Neuronal stem cell (in vitro differentiated cells): ENCODE results near the gene CTNNB1.

Experiments
- DNase-seq: peaks from one replicate; pipeline ENCODE4 v3.0.0-alpha.2; 2013; ENCODE audit warnings: low spot score
- H2AFZ ChIP-seq: one replicate; pipeline ENCODE4 v1.6.1; 2013; ENCODE audit warnings: mild to moderate bottlenecking, low read length, inconsistent platforms
- H2AK5ac ChIP-seq: 2 replicates; pipeline ENCODE4 v1.6.1; 2013; ENCODE audit warnings: low read depth, mild to moderate bottlenecking, inconsistent platforms, low read length, moderate library complexity, mixed read lengths
- H2BK120ac ChIP-seq: 2 replicates; pipeline ENCODE4 v1.6.1; 2013; ENCODE audit warnings: low read depth, mild to moderate bottlenecking, inconsistent platforms, low read length, moderate library complexity, mixed read lengths
- H2BK12ac ChIP-seq: one replicate; pipeline ENCODE4 v1.6.1; 2013; ENCODE audit warnings: low read length, inconsistent platforms
- H2BK15ac ChIP-seq: 2 replicates; pipeline ENCODE4 v1.6.1; 2013; ENCODE audit warnings: mild to moderate bottlenecking, low read length, inconsistent platforms, mixed read lengths
- H2BK5ac ChIP-seq: one replicate; pipeline ENCODE4 v1.6.1; 2013; ENCODE audit warnings: inconsistent platforms, mild to moderate bottlenecking, low read length, moderate library complexity
- H3K14ac ChIP-seq: one replicate; pipeline ENCODE4 v1.6.1; 2013; ENCODE audit warnings: low read length, inconsistent platforms
- H3K18ac ChIP-seq: 2 replicates; pipeline ENCODE4 v1.6.1; 2013; ENCODE audit warnings: low read length, inconsistent platforms
- H3K23ac ChIP-seq: 2 replicates; pipeline ENCODE4 v1.6.1; 2013; ENCODE audit warnings: low read depth, mild to moderate bottlenecking, mixed read lengths, low read length, inconsistent platforms; ENCODE audit not compliant: poor library complexity
- H3K27ac ChIP-seq: replicated peaks from 3 replicates; pipeline ENCODE4 v1.5.1; 2013; ENCODE audit warnings: low read length, inconsistent platforms
- H3K27me3 ChIP-seq, 3 experiments: 2 replicates each; pipeline ENCODE4 v1.6.1; 2013; ENCODE audit warnings: low read length in 3 of 3, mild to moderate bottlenecking in 2 of 3, inconsistent platforms in 1 of 3, low read depth in 1 of 3, mixed read lengths in 1 of 3, moderate library complexity in 1 of 3; ENCODE audit not compliant: control insufficient read depth in 3 of 3, insufficient read depth in 3 of 3
- H3K36me3 ChIP-seq, 2 donors: replicated peaks in 1 of 2; 2 replicates each; pipeline ENCODE4 v1.6.1; 2013; ENCODE audit warnings: low read length in 2 of 2; ENCODE audit not compliant: control insufficient read depth in 2 of 2, insufficient read depth in 2 of 2
- H3K4ac ChIP-seq: 2 replicates; pipeline ENCODE4 v1.6.1; 2013; ENCODE audit warnings: inconsistent platforms, mild to moderate bottlenecking, low read length, moderate library complexity
- H3K4me1 ChIP-seq, 2 donors: 1 replicate in 1 of 2; 2 replicates in 1 of 2; pipeline ENCODE4 v1.6.1; 2013; ENCODE audit warnings: low read length in 2 of 2, low read depth in 1 of 2; ENCODE audit not compliant: control insufficient read depth in 2 of 2, insufficient read depth in 1 of 2
- H3K4me2 ChIP-seq: one replicate; pipeline ENCODE4 v1.6.1; 2013; ENCODE audit warnings: mild to moderate bottlenecking, low read length, inconsistent platforms; ENCODE audit not compliant: insufficient read depth, poor library complexity, severe bottlenecking
- H3K4me3 ChIP-seq, 2 donors: 2 replicates each; pipeline ENCODE4 v1.5.1; 2013; ENCODE audit warnings: low read length in 2 of 2, mild to moderate bottlenecking in 2 of 2, inconsistent platforms in 1 of 2, moderate library complexity in 1 of 2
- H3K79me1 ChIP-seq: one replicate; pipeline ENCODE4 v1.6.1; 2013; ENCODE audit warnings: low read depth, mild to moderate bottlenecking, inconsistent platforms, low read length, moderate library complexity
- H3K9ac ChIP-seq: one replicate; pipeline ENCODE4 v1.6.1; 2013; ENCODE audit warnings: mild to moderate bottlenecking, low read depth, low read length, inconsistent platforms; ENCODE audit not compliant: poor library complexity
- H3K9me3 ChIP-seq, 2 donors: replicated peaks in 1 of 2; 2 replicates each; pipeline versions ENCODE3 to v1.6.1; 2013; ENCODE audit warnings: low read length in 2 of 2, mild to moderate bottlenecking in 2 of 2, inconsistent platforms in 1 of 2, low read depth in 1 of 2, mixed read lengths in 1 of 2, moderate library complexity in 1 of 2; ENCODE audit not compliant: control insufficient read depth in 2 of 2, insufficient read depth in 1 of 2
- H4K8ac ChIP-seq: one replicate; pipeline ENCODE4 v1.6.1; 2013; ENCODE audit warnings: low read depth, mild to moderate bottlenecking, inconsistent platforms, low read length, moderate library complexity
- H4K91ac ChIP-seq: one replicate; pipeline ENCODE4 v1.6.1; 2013; ENCODE audit warnings: low read length, low read depth, mild to moderate bottlenecking, inconsistent platforms; ENCODE audit not compliant: poor library complexity
- WGBS, 2 donors: extraction: QIAGEN DNeasy Blood & Tissue Kit; methylation state at CpG; one replicate each; pipeline ENCODE4 v1.1.7; 2013; ENCODE audit warnings: missing lambda C conversion rate in 2 of 2, mixed read lengths in 1 of 2; ENCODE audit not compliant: insufficient read length in 2 of 2, insufficient replicate concordance in 1 of 2; ENCODE audit errors: extremely low coverage in 2 of 2; 5-methylcytosine and 5-hydroxymethylcytosine counted together

CTNNB1 gene

GRCh38 chr3:41234823-41235721 is 35.8 kb downstream of the CTNNB1 start:
- Histone ChIP-seq H3K23ac (no peak overlapping the region), H4K91ac (no peak overlapping the region), H3K18ac (no peak overlapping the region), H2BK12ac (no peak overlapping the region), H3K4me2 (no peak overlapping the region), H3K4me1 (peaks cover 6 to 15% of the 10 kb centered on the region in 2 donors), H3K9ac (no peak overlapping the region), H2BK5ac (no peak overlapping the region), H3K4ac (no peak overlapping the region), H2AFZ (no peak overlapping the region), H4K8ac (no peak overlapping the region), H3K9me3 (no peaks in the 10 kb centered on the region), H2BK15ac (no peak overlapping the region), H3K79me1 (no peaks in the 10 kb centered on the region), H3K27ac (no peak overlapping the region), H2BK120ac (no peak overlapping the region), H3K36me3 (peaks cover 28 to 99% of the 10 kb centered on the region in 2 donors), H3K14ac (no peak overlapping the region), H3K4me3 (no peak overlapping the region), H2AK5ac (no peak overlapping the region), H3K27me3 (no peaks in the 10 kb centered on the region)
- DNase-seq = no peak
- no CpG with 5 or more reads among the region's 6 CpGs for WGBS, 2 donors

GRCh38 chr3:41236228-41236627 is 36.9 kb downstream of the CTNNB1 start:
- H3K18ac ChIP-seq = no peak overlapping the region
- no peak overlapping the region for H2BK12ac ChIP-seq
- WGBS, 2 donors = no CpG with 5 or more reads among the region's 2 CpGs
- H3K9me3 ChIP-seq = no peaks in the 10 kb centered on the region
- no peak overlapping the region for H3K14ac ChIP-seq
- no peak overlapping the region for H2AFZ ChIP-seq
- peak; percentile 26 for DNase-seq
- H3K36me3 ChIP-seq = peaks cover 29 to 100% of the 10 kb centered on the region in 2 donors
- H3K4ac ChIP-seq = no peak overlapping the region
- H3K27ac ChIP-seq = no peak overlapping the region
- no peak overlapping the region for H2BK120ac ChIP-seq
- no peak overlapping the region for H2BK15ac ChIP-seq
- no peak overlapping the region for H2BK5ac ChIP-seq
- no peak overlapping the region for H2AK5ac ChIP-seq
- H3K4me1 ChIP-seq = peaks cover 6 to 15% of the 10 kb centered on the region in 2 donors
- H3K79me1 ChIP-seq = no peaks in the 10 kb centered on the region
- H3K23ac ChIP-seq = no peak overlapping the region
- H4K91ac ChIP-seq = no peak overlapping the region
- no peaks in the 10 kb centered on the region for H3K27me3 ChIP-seq
- no peak overlapping the region for H3K4me2 ChIP-seq
- no peak overlapping the region for H3K4me3 ChIP-seq
- H3K9ac ChIP-seq = no peak overlapping the region
- H4K8ac ChIP-seq = no peak overlapping the region

GRCh38 chr3:41237907-41238306 is 38.6 kb downstream of the CTNNB1 start:
- H3K36me3 ChIP-seq = peaks cover 29 to 100% of the 10 kb centered on the region in 2 donors
- no peaks in the 10 kb centered on the region for H3K79me1 ChIP-seq
- H2AK5ac ChIP-seq = no peak overlapping the region
- no peak overlapping the region for H4K8ac ChIP-seq
- no peak overlapping the region for H3K4ac ChIP-seq
- no peak overlapping the region for H2BK12ac ChIP-seq
- no peaks in the 10 kb centered on the region for H3K9me3 ChIP-seq
- no peak overlapping the region for H2BK5ac ChIP-seq
- no CpG with 5 or more reads among the region's 3 CpGs for WGBS, 2 donors
- no peak overlapping the region for H3K27ac ChIP-seq
- no peaks in the 10 kb centered on the region for H3K27me3 ChIP-seq
- H3K9ac ChIP-seq = no peak overlapping the region
- no peak overlapping the region for H2BK15ac ChIP-seq
- no peak overlapping the region for H3K14ac ChIP-seq
- no peak overlapping the region for H3K4me2 ChIP-seq
- H3K4me1 ChIP-seq = peaks cover 6 to 15% of the 10 kb centered on the region in 2 donors
- H2BK120ac ChIP-seq = no peak overlapping the region
- H3K23ac ChIP-seq = no peak overlapping the region
- no peak overlapping the region for H4K91ac ChIP-seq
- H3K4me3 ChIP-seq = no peak overlapping the region
- H2AFZ ChIP-seq = no peak overlapping the region
- no peak overlapping the region for H3K18ac ChIP-seq
- no peak for DNase-seq

GRCh38 chr3:41239587-41239986 is 40.3 kb downstream of the CTNNB1 start:
- H3K4me2 ChIP-seq = no peak overlapping the region
- H3K4me3 ChIP-seq = no peak overlapping the region
- no peaks in the 10 kb centered on the region for H3K79me1 ChIP-seq
- no peak for DNase-seq
- H4K91ac ChIP-seq = no peak overlapping the region
- no peak overlapping the region for H2BK12ac ChIP-seq
- no peak overlapping the region for H3K4ac ChIP-seq
- no peaks in the 10 kb centered on the region for H3K9me3 ChIP-seq
- peaks cover 22 to 98% of the 10 kb centered on the region in 2 donors for H3K36me3 ChIP-seq
- no peaks in the 10 kb centered on the region for H3K27me3 ChIP-seq
- no peak overlapping the region for H2BK5ac ChIP-seq
- H3K18ac ChIP-seq = no peak overlapping the region
- no peak overlapping the region for H4K8ac ChIP-seq
- no peak overlapping the region for H3K23ac ChIP-seq
- H2AK5ac ChIP-seq = no peak overlapping the region
- H3K14ac ChIP-seq = no peak overlapping the region
- no peak overlapping the region for H2AFZ ChIP-seq
- no peak overlapping the region for H2BK15ac ChIP-seq
- no peak overlapping the region for H2BK120ac ChIP-seq
- no peak overlapping the region for H3K9ac ChIP-seq
- no CpG with 5 or more reads among the region's 2 CpGs for WGBS, 2 donors
- no peak overlapping the region for H3K27ac ChIP-seq
- peaks cover 4 to 15% of the 10 kb centered on the region in 2 donors for H3K4me1 ChIP-seq
